Psoas muscle (tissue), 8 donors: Measurements from ENCODE around the gene NAPEPLD. TPM values are rescaled to one million over a fixed set of nuclear protein-coding genes. Genes with fewer than 3 reads are reported as not detected.

Experiments
- ATAC-seq, 4 donors: fragments of 200-7000 bp; cut with Tn5 transposase; one replicate each; pipeline ENCODE4 v1.9.1; 2020; ENCODE audit warnings: moderate library complexity in 3 of 4, mild to moderate bottlenecking in 2 of 4
- DNase-seq, 2 donors: peaks; one replicate each; pipeline ENCODE4 v3.0.0-alpha.2; 2020
- H3K27ac ChIP-seq: fragments of 200-600 bp; one replicate; pipeline ENCODE4 v1.8.0; 2022
- H3K27me3 ChIP-seq, 3 donors: fragments of 200-600 bp in 1 of 3; one replicate each; pipeline versions ENCODE4 v1.6.1 to v1.8.0; 2013 to 2022; ENCODE audit warnings: low read length in 2 of 3, mild to moderate bottlenecking in 2 of 3, moderate library complexity in 1 of 3; ENCODE audit not compliant: insufficient read depth in 3 of 3
- H3K36me3 ChIP-seq, 2 donors: fragments of 200-600 bp in 1 of 2; one replicate each; pipeline versions ENCODE4 v1.6.1 to v1.8.0; 2013 to 2022; ENCODE audit warnings: low read depth in 1 of 2, mild to moderate bottlenecking in 1 of 2, moderate library complexity in 1 of 2; ENCODE audit not compliant: insufficient read depth in 1 of 2
- H3K4me1 ChIP-seq: fragments of 200-600 bp; one replicate; pipeline ENCODE4 v1.8.0; 2022
- H3K4me3 ChIP-seq: fragments of 200-600 bp; one replicate; pipeline ENCODE4 v1.8.0; 2022; ENCODE audit warnings: mild to moderate bottlenecking
- H3K9me3 ChIP-seq: fragments of 200-600 bp; one replicate; pipeline ENCODE4 v1.8.0; 2022
- CTCF ChIP-seq: fragments of 200-600 bp; IDR thresholded peaks from one replicate; pipeline ENCODE4 v1.8.0; 2022; ENCODE audit warnings: antibody characterized with exemption
- WGBS, 3 donors: extraction: QIAGEN DNeasy Blood & Tissue Kit; methylation state at CpG; one replicate each; pipeline versions ENCODE4 v1.1.6 to v1.1.7; 2013; 5-methylcytosine and 5-hydroxymethylcytosine counted together
- intact Hi-C, 2 donors: fragments of 100-400 bp; cut with DNase I; formaldehyde crosslinking; loops; one replicate each; pipeline versions ENCODE4 v1.11.0 to v1.14.2; 2022
- polyA plus RNA-seq, 3 donors: library from polyadenylated mRNA; stranded (reverse); fragments of 200-250 nt; gene quantifications; one replicate each; pipeline ENCODE4 v1.2.3, GENCODE V29; 2013
- total RNA-seq, 4 donors: library from RNA; stranded (reverse); fragmentation: NEBNext Ultra II Directional in 2 of 4; extraction: Animal tissue kit (Norgen Biotek cat#: 25700) in 2 of 4; gene quantifications; one replicate each; pipeline versions ENCODE4 v1.2.1 to v1.2.4, GENCODE V29; 2021 to 2023
- donor health status: healthy with polysubstance abuse.
- donor health status: DM: no; HTN: no; CAD: no; lungs with moderate emphysema.
- donor health status: Bipolar disorder and iron deficiency.
- donor health status: healthy.
- donor health status: DM: yes; HTN: yes; CAD: no.
- donor health status: DM: no; HTN: no; CAD: no.
- donor health status: DM: no; HTN: no; CAD: no.
- donor health status: DM: yes; HTN: yes; CAD: no.

Gene NAPEPLD
- total and polyA plus RNA-seq, 7 donors = 2.9 to 9.7 (median 5.5) TPM

GRCh38 chr7:103127006-103127405 is 21.9 kb downstream of the NAPEPLD start:
- H3K27me3 ChIP-seq = no peaks in the 10 kb centered on the region
- intact Hi-C loops = no loop called here
- WGBS, 3 donors = 61 to 74% (median 64%) methylated on average over 2 of the region's 2 CpGs
- H3K4me3 ChIP-seq = no peak overlapping the region
- DNase-seq = no peak
- no peaks in the 10 kb centered on the region for H3K9me3 ChIP-seq
- H3K36me3 ChIP-seq = peaks cover 0 to 45% of the 10 kb centered on the region in 2 donors
- H3K4me1 ChIP-seq = peaks cover 6% of the 10 kb centered on the region
- ATAC-seq = no peak
- no peak overlapping the region for H3K27ac ChIP-seq
- no peak for TF ChIP-seq CTCF

- Histone ChIP-seq H3K4me1 (peaks cover 2% of the 10 kb centered on the region), H3K4me3 (no peak overlapping the region), H3K36me3 (peaks cover 3 to 62% of the 10 kb centered on the region in 2 donors), H3K27ac (no peak overlapping the region), H3K27me3 (no peaks in the 10 kb centered on the region), H3K9me3 (no peaks in the 10 kb centered on the region)
- intact Hi-C loops = no loop called here
- no peak for TF ChIP-seq CTCF
- ATAC-seq = no peak
- WGBS, 3 donors = 78 to 91% (median 81%) methylated on average over 6 of the region's 6 CpGs
- DNase-seq = no peak
Measured at GRCh38 chr7:103124429-103124979, 24.4 kb downstream of the NAPEPLD start.

- H3K27me3 ChIP-seq = no peaks in the 10 kb centered on the region
- intact Hi-C loops = no loop called here
- DNase-seq = no peak
- H3K36me3 ChIP-seq = peaks cover 3 to 70% of the 10 kb centered on the region in 2 donors
- H3K4me3 ChIP-seq = no peak overlapping the region
- H3K4me1 ChIP-seq = no peaks in the 10 kb centered on the region
- no peak overlapping the region for H3K27ac ChIP-seq
- WGBS, 3 donors = 63 to 81% (median 67%) methylated on average over 3 of the region's 3 CpGs
- no peaks in the 10 kb centered on the region for H3K9me3 ChIP-seq
- ATAC-seq = no peak
- no peak for TF ChIP-seq CTCF
Measured at GRCh38 chr7:103123529-103123928, 25.4 kb downstream of the NAPEPLD start.

- H3K27ac ChIP-seq = no peak overlapping the region
- H3K36me3 ChIP-seq = peaks cover 3 to 59% of the 10 kb centered on the region in 2 donors
- no peak for ATAC-seq
Measured at GRCh38 chr7:103121641-103122040, 27.3 kb downstream of the NAPEPLD start.

More at GRCh38 chr7:103121641-103122040, 27.3 kb downstream of the NAPEPLD start:
- Histone ChIP-seq H3K9me3 (no peaks in the 10 kb centered on the region), H3K4me3 (no peak overlapping the region), H3K4me1 (no peaks in the 10 kb centered on the region), H3K27me3 (no peaks in the 10 kb centered on the region)
- TF ChIP-seq CTCF = no peak
- no peak for DNase-seq
- intact Hi-C loops = no loop called here
